Measurements from ENCODE around the gene BTBD3.

BTBD3 gene

DNA sequence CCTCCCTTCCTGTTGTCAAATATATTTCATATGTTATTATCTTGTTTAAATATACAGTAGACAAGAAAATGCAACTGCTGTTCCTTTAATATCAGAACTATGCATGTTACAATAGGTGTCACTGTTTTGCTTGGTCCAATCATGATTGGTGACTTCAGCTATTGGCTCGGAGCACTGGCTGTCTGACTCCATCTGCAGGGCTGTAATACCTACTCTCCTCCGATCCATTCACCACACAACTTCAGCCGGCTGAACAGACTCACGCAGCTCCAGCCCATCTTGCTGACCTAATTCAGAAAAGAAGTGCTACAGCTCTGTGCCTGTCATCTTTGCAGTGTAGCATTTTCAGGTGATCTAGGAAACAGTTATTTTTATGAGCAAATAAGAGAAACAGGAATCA lies at the start of gene BTBD3:
Gene BTBD3, plus strand, starts transcription at position 231 of the 400 bp plus-strand sequence. CDS start 383 bp downstream, outside the sequence.
- peak in 11 of 14 donors; percentile 24 to 95 (median 44) for DNase-seq

DNA sequence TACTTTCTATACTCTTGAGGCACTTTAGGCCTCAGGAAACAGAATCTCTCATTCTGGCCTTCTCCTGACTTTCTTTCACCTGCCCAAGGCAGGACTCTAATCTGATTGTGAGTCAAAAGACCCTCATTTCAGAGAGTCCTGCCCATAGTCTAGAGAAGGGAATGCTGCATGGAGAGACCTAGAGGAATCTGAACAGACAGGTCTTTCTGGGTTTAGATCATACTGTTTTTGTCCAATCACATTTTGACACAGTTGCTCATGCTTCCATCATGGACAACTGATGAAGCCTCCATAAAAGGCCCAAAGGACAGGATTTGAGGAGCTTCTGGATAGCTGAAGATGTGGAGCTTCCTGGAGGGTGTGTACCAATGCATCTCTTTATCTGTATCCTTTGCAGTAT lies 48.1 kb upstream of the BTBD3 start:
- DNase-seq = no peak

DNA sequence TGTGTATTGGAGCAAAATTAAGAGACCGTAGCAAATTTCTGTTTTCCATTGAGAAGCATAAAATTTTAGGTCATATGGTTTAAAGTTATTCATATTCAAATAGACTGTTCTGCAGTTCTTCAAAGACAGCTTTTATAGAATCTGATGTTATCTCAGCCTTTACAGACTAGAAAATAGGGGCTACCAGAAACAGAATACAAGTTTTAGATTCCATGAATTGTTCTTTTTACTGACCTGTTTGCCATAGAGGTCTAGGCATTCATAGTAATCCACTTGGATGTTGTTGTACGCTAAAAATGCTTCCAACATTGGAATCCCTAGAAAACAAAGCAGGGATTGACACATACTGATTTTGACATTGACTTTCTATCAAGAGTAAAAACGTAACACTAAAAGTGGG lies 47.3 kb upstream of the BTBD3 start:
- no peak for DNase-seq

DNA sequence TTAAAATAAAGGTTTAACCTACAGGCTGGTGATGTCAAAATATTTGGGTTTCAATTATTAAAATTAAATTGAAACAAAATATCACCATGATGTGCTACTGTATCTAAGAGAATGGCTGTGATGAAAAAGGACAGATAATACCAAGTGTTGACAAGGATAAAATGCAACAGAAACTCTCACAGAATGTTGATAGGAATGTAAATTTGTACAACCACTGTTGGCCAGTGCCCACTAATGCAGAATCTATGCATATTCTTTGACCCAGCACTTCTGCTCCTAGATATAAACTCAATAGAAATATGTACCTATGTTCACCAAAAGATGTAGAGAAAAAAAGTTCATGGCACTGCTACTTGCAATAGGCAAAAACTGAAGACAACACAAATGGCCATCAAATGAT lies 41.1 kb upstream of the BTBD3 start:
- DNase-seq = no peak

DNA sequence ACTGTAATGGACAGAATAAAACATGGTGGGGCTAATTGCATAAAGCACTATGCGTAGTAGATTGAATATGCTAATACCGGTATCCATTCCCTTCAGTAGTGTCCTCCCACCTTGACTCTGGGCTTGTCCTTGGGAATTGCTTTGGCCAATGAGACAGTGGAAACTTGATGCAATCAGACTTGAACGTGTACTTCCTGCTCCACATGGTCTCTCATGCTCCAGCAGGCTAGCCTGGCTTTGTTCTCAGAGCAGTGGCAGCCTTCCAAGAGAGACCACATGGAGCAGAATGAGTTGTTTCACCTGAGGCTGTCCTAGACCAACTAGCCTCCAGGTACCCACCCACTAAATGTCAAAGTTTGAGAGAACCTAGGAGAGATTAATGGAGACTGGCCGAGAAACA lies 37.0 kb upstream of the BTBD3 start:
- no peak for DNase-seq

DNA sequence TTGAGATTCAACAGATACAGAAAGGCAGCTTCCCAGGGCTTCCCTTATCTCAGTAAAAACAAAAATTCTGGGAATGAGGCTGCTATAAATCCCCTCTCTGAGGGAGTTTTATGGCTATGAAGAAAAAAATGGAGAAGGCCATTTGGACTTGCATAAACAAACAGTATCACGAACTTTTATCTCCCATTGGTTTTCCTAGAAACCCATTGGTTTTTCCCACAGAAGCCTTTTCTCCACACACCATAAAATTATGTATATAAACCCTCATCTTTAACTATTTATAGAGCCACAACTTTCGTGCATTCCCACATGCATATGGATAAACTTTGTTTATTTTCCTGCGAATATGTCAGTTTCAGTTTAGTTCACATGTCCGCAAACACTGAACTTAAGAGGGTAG lies 36.2 kb upstream of the BTBD3 start:
- no peak for DNase-seq

DNA sequence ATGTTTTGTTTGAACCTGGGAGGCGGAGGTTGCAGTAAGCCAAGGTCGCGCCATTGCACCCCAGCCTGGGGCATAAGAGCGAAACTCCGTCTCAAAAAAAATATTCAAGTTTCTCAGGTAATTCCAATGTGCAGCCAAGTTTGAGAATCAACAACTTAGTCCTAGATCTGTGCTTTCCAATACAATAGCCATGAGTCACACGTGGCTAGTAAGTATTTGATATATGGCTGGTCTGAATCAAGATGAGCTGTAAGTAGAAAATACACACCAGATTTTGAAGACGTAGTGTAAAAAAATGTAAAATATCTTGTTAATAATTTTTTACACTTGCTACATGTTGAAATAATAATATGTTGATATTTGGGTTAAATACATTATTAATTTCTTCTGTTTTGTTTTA lies 35.0 kb upstream of the BTBD3 start:
- no peak for DNase-seq

DNA sequence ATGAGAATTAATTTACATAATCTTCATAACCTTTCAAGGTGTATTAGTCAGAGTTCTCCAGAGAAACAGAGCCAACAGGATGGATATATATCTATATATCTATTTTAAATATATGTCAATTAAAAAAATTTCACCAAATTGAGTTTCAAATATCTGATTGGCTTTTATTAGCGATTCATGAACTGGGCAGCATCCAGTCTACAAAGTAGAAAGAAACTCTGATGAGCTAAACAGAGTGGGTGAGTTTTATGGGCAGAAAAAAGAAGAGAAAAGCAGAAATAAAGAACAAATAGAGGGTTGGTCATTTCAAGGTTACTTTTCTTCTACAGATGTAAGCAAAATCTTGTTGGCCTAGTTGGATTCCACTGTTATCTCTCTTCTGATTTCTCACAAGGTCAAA lies 29.0 kb upstream of the BTBD3 start:
- no peak for DNase-seq

DNA sequence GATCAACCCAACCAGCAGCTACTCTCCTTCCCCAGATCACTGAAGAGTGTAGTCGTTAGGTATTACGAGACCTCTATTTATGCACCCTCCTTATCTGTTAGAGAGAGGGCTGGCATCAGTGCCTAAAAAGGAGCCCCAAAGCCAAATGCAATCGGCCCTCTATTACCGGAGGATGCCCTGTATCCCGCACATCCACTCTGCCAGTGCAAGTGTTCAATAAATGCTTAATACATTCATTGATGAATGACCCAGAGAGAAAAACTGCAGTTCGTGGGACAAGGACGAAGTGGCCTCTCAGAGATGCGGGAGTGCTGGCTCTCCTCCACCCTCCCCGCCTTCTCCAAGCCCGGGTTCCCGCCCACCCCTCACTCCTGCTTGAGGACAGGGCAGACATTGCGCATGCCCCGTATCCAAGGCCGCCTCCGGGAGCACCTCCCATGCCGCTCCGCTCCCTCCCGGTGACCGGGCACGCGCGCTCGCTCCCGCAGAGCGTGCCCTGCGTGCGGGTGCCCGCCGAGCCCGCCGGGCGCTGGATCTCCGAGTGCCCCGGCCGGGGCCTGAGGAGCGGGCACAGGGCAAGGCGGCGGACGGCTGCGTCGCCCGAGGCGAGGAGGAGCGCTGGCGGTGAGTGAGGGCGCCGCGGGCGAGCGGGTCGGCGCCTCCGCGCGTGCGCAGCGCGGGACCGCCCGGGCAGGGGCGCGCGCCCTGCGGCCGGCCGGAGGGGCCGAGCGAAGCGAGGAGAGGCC lies 27.2 kb upstream of the BTBD3 start:
- peak; percentile 27 to 95 (median 90) for DNase-seq

DNA sequence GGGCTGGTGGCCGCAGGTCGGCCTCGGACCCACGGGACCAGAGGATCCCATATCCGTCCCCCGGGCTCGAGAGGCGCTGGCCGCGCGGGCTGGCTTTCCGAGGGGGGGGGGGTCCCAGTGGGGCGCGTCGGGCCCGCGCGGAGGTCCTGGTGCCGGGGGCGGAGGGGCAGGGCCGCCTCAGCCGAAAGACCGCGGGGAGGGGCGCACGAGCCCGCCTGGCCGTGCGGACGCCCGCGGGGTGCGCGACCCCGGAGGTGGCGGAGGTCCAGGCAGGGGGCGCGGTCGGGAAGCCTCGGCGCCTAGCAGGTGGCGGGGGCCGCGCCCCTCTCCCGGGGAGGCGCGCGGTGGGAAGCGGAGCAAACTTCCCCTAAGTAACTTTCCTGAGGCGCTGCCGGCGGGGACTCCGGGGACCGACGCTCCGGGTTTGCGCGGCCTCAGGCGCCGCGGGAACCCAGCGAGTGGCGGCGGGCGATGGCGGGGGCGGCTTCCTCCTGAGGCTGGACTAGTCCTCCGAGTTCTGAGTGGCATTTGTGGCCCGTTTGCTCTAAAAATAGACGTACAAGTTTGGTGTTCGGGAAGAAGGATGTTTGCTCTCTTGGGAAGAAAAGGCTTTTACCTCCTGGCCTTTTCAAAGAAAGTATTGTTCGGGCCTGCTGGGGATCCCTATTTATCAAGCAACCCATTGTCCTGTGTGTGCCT lies 26.5 kb upstream of the BTBD3 start:
- DNase-seq = peak in 12 of 14 donors; percentile 45 to 90 (median 68)

DNA sequence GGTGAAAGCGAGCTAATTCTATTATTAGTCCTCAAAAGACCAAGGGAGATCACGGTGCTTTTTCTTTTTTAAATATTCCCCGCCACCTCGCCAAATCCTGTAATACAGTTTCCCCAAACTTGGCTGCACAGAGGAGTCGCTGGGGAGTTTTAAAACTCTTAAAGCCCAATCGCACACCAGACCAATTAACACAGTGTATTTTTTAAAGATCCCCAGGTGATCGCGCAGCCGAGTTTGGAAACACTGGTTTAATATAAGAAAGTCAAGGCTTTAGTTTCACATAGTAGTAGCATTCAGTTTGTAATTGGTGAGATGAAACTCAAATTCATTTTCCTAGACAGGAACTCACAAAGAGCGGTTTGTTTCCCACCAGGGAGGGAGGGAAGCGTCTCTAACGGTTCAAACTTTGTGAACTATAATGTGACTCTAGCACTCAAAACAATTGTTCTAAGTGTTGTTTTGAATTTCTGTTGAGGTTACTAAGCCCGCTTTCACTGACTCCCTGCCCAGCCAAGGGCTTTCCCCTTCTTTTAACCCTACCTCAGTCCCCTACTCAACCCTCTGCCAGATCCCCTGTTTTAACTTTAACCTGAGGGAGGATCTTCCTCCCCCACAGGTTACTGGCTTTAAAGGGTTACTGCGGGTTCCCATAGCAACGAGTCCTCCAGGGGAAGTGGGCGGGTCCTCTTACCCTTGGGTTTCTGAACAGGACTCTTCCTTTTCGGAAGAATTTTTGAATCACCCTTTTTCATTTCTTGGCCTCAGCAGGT lies 25.7 kb upstream of the BTBD3 start:
- DNase-seq = peak in 12 of 14 donors; percentile 30 to 71 (median 42)

DNA sequence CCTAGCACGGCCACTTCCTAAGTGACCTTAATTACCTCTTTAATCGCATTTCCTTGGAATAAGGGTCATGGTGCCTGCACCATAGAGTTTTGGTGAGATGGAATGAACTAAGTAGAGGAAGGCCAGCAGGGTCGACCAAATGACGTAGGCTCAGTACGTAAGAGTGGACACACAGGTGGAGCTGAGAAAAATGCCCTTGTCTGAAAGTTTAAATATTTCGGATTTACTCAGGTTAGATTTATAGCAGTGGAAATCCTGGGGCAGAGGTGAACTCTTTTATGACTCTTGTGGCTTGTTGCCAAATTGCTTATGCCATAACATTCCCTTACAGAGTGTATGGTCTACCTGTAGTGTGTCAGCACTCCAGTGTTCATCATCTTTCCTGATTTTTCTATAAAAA lies 23.6 kb upstream of the BTBD3 start:
- no peak for DNase-seq

DNA sequence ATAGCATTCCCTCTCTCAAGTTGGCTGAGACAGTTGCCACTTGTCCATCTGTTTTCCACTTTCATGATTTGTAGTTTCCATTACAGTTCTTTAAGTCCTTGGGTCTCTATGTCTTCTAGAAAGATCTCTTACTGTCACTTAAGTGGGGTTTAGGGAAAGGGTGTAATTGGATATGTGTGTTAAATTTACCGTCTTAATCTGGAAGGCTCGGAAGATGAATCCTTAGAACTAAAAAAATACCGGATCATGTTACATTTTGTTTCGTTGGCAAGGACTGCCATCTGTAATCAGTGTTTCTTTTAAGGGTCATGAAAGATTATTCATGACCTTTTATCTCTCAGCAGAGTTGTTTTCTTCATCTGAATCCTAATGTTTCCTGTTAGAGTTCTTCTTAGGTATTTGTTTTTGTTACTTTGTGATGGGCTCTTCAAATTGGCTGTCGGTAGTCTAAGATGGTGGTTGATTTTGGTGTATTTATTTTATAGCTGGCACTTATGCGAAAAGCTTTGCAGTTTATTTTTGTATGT lies 21.8 kb upstream of the BTBD3 start:
- DNase-seq = no peak

DNA sequence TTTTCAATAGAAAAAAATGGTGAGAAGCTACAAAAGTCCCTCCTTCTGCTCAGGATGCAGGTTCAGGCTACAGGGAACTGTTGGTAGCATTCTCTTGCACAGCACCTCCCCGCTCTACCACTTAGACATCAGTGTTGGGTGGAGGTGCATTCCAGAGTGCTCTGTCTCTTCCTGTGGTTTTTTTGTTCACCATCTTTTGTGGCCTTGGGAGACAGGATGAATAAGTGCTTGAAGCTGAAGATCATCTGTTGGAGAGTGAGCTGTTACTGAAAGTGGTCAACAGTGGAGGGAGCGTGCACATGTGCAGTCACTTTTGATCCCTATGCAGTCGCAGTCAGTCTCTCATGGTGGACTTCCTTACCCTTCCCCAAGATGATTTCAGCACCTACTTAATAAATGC lies 16.6 kb upstream of the BTBD3 start:
- no peak for DNase-seq

DNA sequence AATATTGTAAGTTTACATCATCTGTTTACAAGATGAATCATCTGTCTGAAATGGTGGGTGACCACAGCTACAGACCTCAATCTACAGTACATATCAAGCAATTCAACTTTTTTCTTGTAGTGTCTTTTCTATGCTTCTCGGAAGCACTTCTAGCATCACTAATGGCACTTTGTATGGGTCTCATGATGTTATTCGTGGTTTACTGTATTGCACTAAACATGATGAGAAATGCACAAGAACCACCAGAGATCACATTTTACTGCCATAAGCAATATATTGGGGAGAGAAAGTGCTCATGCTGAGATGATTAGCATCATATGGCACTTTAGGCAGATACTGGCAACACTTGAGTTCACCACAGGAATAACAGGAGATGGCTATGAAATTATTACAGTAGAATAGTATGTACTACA lies 15.4 kb upstream of the BTBD3 start:
- no peak for DNase-seq

DNA sequence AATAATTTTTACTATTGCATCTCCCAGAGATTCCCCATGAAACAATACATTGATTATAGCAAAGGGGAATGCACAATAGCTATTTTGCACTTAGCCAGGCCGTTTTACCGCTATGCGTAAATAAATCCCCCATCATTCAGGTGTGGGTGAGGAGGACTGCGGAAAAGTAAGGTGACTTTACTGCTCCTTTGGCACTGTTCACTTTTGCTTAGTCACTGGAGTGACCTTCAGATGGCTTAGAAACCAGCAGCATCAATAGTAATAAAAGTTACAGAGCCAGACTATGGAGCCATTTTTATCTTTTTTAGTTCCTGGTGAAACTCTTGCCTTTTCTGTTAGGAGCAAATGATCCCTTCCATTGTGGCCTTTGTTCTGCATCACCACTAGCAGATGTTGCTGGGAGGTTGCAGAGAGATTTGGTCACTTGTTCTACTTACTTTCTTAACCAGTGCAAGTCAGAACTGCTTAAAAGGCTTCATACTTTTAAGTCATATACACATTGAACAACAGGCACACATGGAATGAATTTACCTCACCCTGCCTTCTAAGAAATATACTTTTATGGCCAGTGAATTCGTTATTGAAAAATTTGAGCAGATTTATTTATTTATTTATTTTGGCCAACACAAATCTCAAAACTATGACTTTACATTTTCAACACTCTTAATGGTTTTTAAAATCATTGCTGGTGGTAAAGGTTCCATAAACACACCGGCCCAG lies 12.1 kb upstream of the BTBD3 start:
- DNase-seq = no peak

DNA sequence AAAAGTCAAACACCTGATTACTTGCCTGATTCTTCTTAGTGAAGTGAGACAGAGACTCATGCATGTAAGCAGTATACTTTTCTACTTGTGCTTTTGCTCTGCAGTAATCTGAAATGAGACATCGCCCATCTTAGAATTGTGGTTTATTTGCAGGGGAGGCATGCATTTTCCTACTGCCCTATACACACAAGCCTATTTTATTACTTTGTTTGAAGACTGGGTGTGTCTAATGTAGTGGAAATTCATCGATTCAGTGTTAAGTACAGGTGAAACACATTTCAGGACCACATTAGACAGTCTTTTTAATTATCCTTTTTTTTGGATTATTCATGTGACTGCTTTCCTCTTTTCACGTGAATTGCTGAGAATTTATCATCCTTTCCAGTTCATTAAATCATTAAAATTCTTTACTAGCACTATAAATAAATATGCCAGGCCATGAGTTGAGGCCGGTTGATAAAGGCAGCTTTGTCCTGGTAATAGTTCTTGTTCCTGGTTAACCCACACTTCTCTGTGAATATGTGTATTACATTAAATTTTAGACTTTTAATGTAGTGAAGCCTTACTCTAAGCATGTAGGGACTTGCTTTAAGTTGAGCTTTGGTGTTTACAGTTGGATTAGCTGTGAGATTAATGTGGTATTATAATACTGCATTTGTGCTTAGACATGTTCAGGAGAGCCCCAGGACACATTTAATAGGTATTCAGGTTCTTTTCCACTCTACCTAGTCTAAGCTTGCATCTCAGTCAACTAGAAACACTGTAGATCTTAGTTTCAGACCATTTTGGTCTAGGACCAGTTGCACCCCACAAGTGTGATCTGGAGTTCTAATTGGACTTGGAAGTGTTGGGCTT lies 10.8 kb upstream of the BTBD3 start:
- no peak for DNase-seq

DNA sequence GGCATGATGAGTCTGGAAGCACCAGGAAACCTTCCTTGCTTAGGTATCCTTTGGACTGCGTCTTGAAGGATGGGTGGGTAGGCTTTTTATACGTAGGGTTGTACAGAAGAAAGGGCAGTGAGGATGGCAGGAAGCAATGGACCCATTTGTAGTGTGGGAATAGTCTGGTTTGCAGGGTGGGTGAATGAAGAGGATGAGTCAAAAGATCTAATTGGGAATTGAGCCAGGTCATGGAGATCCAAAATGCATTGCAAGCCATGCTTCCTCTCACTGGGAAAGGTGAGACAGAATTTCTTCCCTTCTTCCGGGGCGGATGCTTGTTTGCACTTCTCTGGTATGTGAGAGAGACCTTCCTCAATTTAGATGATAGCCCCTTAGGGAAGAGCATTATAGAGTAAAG lies 10.1 kb upstream of the BTBD3 start:
- no peak for DNase-seq

DNA sequence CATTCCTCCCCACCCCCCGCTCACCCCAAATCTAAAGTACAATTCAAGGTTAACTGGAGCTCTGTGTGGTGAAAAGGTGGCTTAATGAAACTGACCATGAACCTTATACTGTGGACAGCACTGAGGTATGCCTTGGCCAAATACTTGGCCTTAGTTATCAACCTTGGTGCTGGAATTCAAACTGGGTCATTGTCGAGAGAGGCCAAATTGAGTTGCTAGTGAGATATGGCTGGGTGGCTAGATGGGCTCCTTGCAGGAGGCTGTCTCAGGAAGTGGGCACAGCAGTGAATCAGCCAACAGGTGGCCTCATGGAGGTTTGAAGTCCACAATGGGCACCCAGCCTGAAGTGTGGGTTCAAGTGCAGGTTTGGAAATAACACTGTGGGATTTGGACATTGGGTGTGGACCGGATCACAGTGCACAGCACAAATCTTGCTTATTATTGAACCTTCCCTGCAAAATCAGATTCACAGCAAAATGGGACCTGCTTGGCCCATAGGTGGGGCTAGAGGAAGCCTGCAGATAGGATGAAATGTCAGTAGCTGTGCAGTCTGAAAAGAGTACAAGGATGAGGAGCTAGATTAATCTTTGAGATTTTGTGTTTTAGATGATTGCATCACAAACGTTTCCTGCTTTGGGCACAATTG lies 5.6 kb upstream of the BTBD3 start:
- DNase-seq = peak in 1 of 14 donors; percentile 41

DNA sequence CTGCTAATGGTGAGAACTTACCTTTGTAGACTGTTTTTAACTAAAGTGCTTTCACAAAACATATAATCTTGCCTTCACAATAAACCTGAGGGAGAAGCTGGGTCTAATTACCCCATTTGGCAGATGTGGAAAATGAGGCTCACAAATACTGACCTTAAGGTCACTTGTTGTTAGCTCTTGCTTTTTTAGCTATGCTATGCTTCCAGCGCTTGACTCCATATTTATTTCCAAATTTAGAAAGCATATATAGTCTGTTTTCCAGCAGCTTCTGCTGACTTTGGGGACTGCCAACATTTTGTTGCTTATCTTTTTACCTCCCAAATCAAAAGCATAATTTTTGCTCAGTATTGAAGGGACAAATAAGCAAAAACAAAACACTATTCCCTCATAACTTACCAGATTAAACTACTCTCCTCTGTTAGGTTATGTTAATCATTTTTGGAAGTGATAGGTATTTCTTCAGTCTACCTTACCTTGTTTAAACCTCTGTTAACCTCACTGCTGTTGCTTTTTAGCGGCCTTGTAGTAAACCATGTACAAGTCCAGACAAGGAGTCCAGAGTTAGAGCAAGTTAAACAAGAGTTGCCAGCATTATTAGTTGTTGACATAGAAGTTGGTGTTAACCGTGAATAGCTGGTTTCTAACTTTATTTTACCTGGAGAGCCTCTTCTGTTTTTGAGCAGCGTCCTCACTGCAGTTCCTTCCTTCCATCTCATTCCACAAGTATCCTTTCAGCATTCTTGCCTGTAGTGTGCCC lies 4.9 kb upstream of the BTBD3 start:
- DNase-seq = no peak

Measured in C1 segment of cervical spinal cord (tissue), 14 donors.